ENCODE data around the gene MEDAG.

DNA sequence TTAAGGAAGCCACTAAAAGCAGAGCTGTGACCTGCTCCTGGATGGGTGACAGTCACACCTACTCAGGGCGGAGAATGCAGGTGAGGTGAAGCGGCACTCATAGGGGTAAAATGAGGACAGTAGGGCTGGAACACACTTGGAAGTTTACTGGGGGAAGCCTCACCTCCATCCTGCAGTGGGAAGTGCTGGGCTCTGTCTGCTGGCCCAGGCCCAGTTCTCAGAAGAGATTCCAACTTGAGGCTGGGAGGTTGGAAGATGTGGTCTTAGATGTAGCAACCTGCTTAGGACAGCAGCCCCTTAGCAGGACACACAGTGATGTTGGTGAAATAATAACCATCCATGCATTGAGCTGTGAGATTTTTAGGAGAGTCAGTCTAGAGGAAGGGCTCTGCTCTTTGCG is 4.6 kb downstream of the MEDAG start:
- TF ChIP-seq, protein P1, sequence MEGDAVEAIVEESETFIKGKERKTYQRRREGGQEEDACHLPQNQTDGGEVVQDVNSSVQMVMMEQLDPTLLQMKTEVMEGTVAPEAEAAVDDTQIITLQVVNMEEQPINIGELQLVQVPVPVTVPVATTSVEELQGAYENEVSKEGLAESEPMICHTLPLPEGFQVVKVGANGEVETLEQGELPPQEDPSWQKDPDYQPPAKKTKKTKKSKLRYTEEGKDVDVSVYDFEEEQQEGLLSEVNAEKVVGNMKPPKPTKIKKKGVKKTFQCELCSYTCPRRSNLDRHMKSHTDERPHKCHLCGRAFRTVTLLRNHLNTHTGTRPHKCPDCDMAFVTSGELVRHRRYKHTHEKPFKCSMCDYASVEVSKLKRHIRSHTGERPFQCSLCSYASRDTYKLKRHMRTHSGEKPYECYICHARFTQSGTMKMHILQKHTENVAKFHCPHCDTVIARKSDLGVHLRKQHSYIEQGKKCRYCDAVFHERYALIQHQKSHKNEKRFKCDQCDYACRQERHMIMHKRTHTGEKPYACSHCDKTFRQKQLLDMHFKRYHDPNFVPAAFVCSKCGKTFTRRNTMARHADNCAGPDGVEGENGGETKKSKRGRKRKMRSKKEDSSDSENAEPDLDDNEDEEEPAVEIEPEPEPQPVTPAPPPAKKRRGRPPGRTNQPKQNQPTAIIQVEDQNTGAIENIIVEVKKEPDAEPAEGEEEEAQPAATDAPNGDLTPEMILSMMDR (conservative IDR thresholded peaks at IDR 0.05) = no peak
- no peak for TF ChIP-seq ZFX (IDR thresholded peaks at IDR 0.05)

All from C4-2B (cell line).